ENCODE results near the gene GPR26. TPM values are rescaled to one million over a fixed set of nuclear protein-coding genes. Genes with fewer than 3 reads are reported as not detected.

The GPR26 gene
- total and polyA plus RNA-seq, 2 of the 4 experiments (the other 2 are of a cell fraction), result not detected

- Histone ChIP-seq H3K18ac (ENCODE audit: low read depth, low read length) (no peak overlapping the region), H3K9ac (ENCODE audit: low read depth, low read length) (no peak overlapping the region), H3K9me1 (ENCODE audit: insufficient read depth, low read length) (no peaks in the 10 kb centered on the region), H2BK15ac (ENCODE audit: low read depth, low read length) (no peak overlapping the region), H3K4ac (ENCODE audit: low read depth, low read length) (no peak overlapping the region), H4K20me1 (ENCODE audit: insufficient read depth, low read length) (no peaks in the 10 kb centered on the region), H3K9me3 (ENCODE audit: control insufficient read depth, insufficient read depth, low read length) (peaks cover 33% of the 10 kb centered on the region), H2BK20ac (ENCODE audit: low read depth, low read length) (no peak overlapping the region), H4K8ac (ENCODE audit: low read depth in 2 of 2, low read length in 2 of 2) (no peak overlapping the region), H4K5ac (ENCODE audit: low read depth, low read length) (no peak overlapping the region), H3K14ac (replicated peaks; ENCODE audit: low read depth, low read length) (no peak overlapping the region), H2AK5ac (ENCODE audit: low read depth, low read length) (no peak overlapping the region), H3K4me3 (ENCODE audit: insufficient read depth, low read depth, low read length) (no peak overlapping the region), H2AFZ (replicated peaks; ENCODE audit: low read length, poor library complexity) (no peak overlapping the region), H2BK120ac (ENCODE audit: low read depth, low read length) (no peak overlapping the region), H3K4me1 (ENCODE audit: control insufficient read depth, insufficient read depth, low read length) (no peaks in the 10 kb centered on the region), H3K36me3 (ENCODE audit: control insufficient read depth, insufficient read depth, low read length) (no peaks in the 10 kb centered on the region), H3K27ac (ENCODE audit: insufficient read depth, low read length) (no peak overlapping the region), H3K4me2 (ENCODE audit: low read depth, low read length) (no peak overlapping the region), H3K23ac (ENCODE audit: low read depth, low read length) (no peak overlapping the region), H3K56ac (ENCODE audit: extremely low read depth, insufficient read depth, low read length) (no peak overlapping the region), H3K79me1 (ENCODE audit: low read depth in 1 of 2, low read length in 2 of 2) (no peaks in the 10 kb centered on the region), H4K91ac (ENCODE audit: insufficient read depth, low read depth, low read length) (no peak overlapping the region), H3K27me3 (ENCODE audit: control insufficient read depth, insufficient read depth, low read length) (no peaks in the 10 kb centered on the region), H2AK9ac (replicated peaks; ENCODE audit: low read depth, low read length, poor library complexity) (no peak overlapping the region), H2BK5ac (ENCODE audit: low read depth, low read length, poor library complexity, severe bottlenecking) (no peak overlapping the region)
- no TSS peak for BruUV-seq (replicated peaks)
- no peak for TF ChIP-seq POLR2A (IDR thresholded peaks at IDR 0.05; ENCODE audit: low read depth, low read length)
- TF ChIP-seq NFE2L2 (IDR thresholded peaks at IDR 0.05; ENCODE audit: low read depth, low read length), result no peak
- TF ChIP-seq, protein P1, sequence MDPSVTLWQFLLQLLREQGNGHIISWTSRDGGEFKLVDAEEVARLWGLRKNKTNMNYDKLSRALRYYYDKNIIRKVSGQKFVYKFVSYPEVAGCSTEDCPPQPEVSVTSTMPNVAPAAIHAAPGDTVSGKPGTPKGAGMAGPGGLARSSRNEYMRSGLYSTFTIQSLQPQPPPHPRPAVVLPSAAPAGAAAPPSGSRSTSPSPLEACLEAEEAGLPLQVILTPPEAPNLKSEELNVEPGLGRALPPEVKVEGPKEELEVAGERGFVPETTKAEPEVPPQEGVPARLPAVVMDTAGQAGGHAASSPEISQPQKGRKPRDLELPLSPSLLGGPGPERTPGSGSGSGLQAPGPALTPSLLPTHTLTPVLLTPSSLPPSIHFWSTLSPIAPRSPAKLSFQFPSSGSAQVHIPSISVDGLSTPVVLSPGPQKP (IDR thresholded peaks at IDR 0.05; ENCODE audit: borderline replicate concordance, low read depth, low read length), result no peak
- no peak for TF ChIP-seq RAD21 (IDR thresholded peaks at IDR 0.05; ENCODE audit: low read length)
- TF ChIP-seq MAZ (IDR thresholded peaks at IDR 0.05; ENCODE audit: borderline replicate concordance, low read depth, low read length), result no peak
- TF ChIP-seq BHLHE40 (IDR thresholded peaks at IDR 0.05; ENCODE audit: low read depth, low read length), result no peak
- TF ChIP-seq MXI1 (IDR thresholded peaks at IDR 0.05; ENCODE audit: borderline replicate concordance, low read depth, low read length), result no peak
- TF ChIP-seq MAFK (IDR thresholded peaks at IDR 0.05; ENCODE audit: low read depth, low read length), result no peak
- TF ChIP-seq FOS (IDR thresholded peaks at IDR 0.05; ENCODE audit: low read depth, low read length), result no peak
- TF ChIP-seq, protein P2, sequence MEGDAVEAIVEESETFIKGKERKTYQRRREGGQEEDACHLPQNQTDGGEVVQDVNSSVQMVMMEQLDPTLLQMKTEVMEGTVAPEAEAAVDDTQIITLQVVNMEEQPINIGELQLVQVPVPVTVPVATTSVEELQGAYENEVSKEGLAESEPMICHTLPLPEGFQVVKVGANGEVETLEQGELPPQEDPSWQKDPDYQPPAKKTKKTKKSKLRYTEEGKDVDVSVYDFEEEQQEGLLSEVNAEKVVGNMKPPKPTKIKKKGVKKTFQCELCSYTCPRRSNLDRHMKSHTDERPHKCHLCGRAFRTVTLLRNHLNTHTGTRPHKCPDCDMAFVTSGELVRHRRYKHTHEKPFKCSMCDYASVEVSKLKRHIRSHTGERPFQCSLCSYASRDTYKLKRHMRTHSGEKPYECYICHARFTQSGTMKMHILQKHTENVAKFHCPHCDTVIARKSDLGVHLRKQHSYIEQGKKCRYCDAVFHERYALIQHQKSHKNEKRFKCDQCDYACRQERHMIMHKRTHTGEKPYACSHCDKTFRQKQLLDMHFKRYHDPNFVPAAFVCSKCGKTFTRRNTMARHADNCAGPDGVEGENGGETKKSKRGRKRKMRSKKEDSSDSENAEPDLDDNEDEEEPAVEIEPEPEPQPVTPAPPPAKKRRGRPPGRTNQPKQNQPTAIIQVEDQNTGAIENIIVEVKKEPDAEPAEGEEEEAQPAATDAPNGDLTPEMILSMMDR (conservative IDR thresholded peaks at IDR 0.05; ENCODE audit: low read depth, low read length), result no peak
- TF ChIP-seq USF2 (IDR thresholded peaks at IDR 0.05; ENCODE audit: low read depth, low read length), result no peak
- no peak for TF ChIP-seq RFX5 (IDR thresholded peaks at IDR 0.05; ENCODE audit: low read depth, low read length)
- dilution Hi-C loops (cut with HindIII; ENCODE audit: low sequenced_read_pairs, unreplicated experiment) (no loop called here), in situ Hi-C loops (cut with MboI; ENCODE audit: low sequenced_read_pairs) (no loop called here), intact Hi-C loops (cut with micrococcal nuclease) (no loop called here)
- ChIA-PET CTCF (no interaction called here), POLR2A (ENCODE audit: unreplicated experiment) (no interaction called here)
- ATAC-seq (ENCODE audit: low read depth), result no peak
- no CpG with 5 or more reads among the region's 6 CpGs for WGBS, 2 experiments (ENCODE audit: extremely low coverage in 2 of 2, insufficient read length in 1 of 2)
- DNase-seq, result no peak
Measured at GRCh38 chr10:123634221-123634620, 31.9 kb upstream of the GPR26 start.

Measured in IMR-90 (cell line).